Endodermal cell (in vitro differentiated cells): ENCODE results near the gene ATXN7L1. TPM values are rescaled to one million over a fixed set of nuclear protein-coding genes. Genes with fewer than 3 reads are reported as not detected.

ENCODE experiments used
- DNase-seq: peaks from one replicate; pipeline ENCODE4 v3.0.0-alpha.2; 2017
- H3K27ac ChIP-seq: 2 replicates; pipeline ENCODE4 v1.5.1; 2013; ENCODE audit warnings: mild to moderate bottlenecking, low read depth, low read length, moderate library complexity
- H3K27me3 ChIP-seq: 2 replicates; pipeline ENCODE4 v1.6.1; 2013; ENCODE audit warnings: mild to moderate bottlenecking, low read length, moderate library complexity; ENCODE audit not compliant: insufficient read depth, control insufficient read depth, poor library complexity, severe bottlenecking
- H3K36me3 ChIP-seq: 2 replicates; pipeline ENCODE4 v1.7.0; 2013; ENCODE audit warnings: mild to moderate bottlenecking, low read length, moderate library complexity; ENCODE audit not compliant: control insufficient read depth, insufficient read depth
- H3K4me1 ChIP-seq: one replicate; pipeline ENCODE4 v1.7.0; 2013; ENCODE audit warnings: low read length; ENCODE audit not compliant: control insufficient read depth, insufficient read depth
- H3K4me3 ChIP-seq: 2 replicates; pipeline ENCODE4 v1.5.1; 2013; ENCODE audit warnings: mild to moderate bottlenecking, low read length, moderate library complexity
- H3K9ac ChIP-seq: 2 replicates; pipeline ENCODE4 v1.6.1; 2013; ENCODE audit warnings: mild to moderate bottlenecking, low read length, moderate library complexity; ENCODE audit not compliant: poor library complexity, severe bottlenecking; ENCODE audit errors: extremely low read depth
- H3K9me3 ChIP-seq: 2 replicates; pipeline ENCODE4 v1.6.1; 2013; ENCODE audit warnings: mild to moderate bottlenecking, low read length, moderate library complexity; ENCODE audit not compliant: control insufficient read depth
- H3K27ac Mint-ChIP-seq: 2 replicates; pipeline ENCODE4 v1.8.0; 2020; ENCODE audit warnings: mixed read lengths
- H3K27me3 Mint-ChIP-seq: 2 replicates; pipeline ENCODE4 v1.8.0; 2021; ENCODE audit warnings: mild to moderate bottlenecking, mixed read lengths; ENCODE audit not compliant: insufficient read depth
- H3K36me3 Mint-ChIP-seq: 2 replicates; pipeline ENCODE4 v1.8.0; 2020; ENCODE audit warnings: low read depth, mixed read lengths
- H3K4me1 Mint-ChIP-seq: 2 replicates; pipeline ENCODE4 v1.8.0; 2020; ENCODE audit warnings: mixed read lengths
- H3K4me3 Mint-ChIP-seq: 2 replicates; pipeline ENCODE4 v1.8.0; 2020; ENCODE audit warnings: mild to moderate bottlenecking, moderate library complexity, mixed read lengths
- H3K9me3 Mint-ChIP-seq: 2 replicates; pipeline ENCODE4 v1.8.0; 2020; ENCODE audit warnings: mild to moderate bottlenecking, mixed read lengths
- WGBS, 2 experiments: methylation state at CpG; one replicate each; pipeline versions ENCODE4 v1.1.5 to v1.1.7; 2013; ENCODE audit warnings: missing lambda C conversion rate in 2 of 2, mixed read lengths in 1 of 2; ENCODE audit not compliant: insufficient coverage in 1 of 2, insufficient read length in 1 of 2; 5-methylcytosine and 5-hydroxymethylcytosine counted together
- total RNA-seq, 2 donors: library from RNA; stranded (reverse); fragmentation: NEBNext Ultra II Directional in 1 of 2; extraction: Animal tissue kit (Norgen Biotek cat#: 25700) in 1 of 2; gene quantifications; 2 replicates in 1 of 2; 3 replicates in 1 of 2; pipeline ENCODE4 v1.2.1, GENCODE V29; 2021
- TF ChIP-seq, protein P1 (sequence below): fragments of 200-600 bp; sonication (generic); conservative IDR thresholded peaks from 2 replicates; pipeline ENCODE4 v1.5.0; 2021; ENCODE audit warnings: antibody characterized with exemption, mild to moderate bottlenecking

Gene ATXN7L1
- total RNA-seq, 2 donors from 2014 or later = 16.9 to 30.4 TPM

DNA sequence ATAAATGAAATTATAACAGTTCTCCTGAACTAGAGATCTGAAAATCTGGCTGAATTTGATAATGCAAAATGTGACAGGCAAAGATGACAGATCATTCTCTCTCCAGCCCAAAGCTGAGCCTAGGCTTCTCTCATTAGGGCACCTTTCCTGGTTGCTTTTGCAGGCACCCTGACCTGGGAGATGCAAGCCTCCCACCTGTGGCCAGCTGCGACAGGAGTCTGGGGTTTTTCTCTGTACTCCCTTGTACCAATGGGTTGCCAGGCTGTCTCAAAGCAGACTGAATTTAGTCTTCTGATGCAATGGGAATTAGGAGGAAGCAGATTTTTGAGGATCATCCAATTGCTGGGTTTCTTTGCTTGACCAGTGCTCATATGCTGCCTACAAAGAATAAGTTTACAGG lies 210.1 kb downstream of the ATXN7L1 start:
- peaks cover 5% of the 10 kb centered on the region for H3K36me3 ChIP-seq
- H3K9ac ChIP-seq = no peak overlapping the region
- Mint-ChIP-seq H3K4me1 (peaks cover 39% of the 10 kb centered on the region), H3K4me3 (no peak overlapping the region), H3K36me3 (peaks cover 31% of the 10 kb centered on the region), H3K27me3 (no peaks in the 10 kb centered on the region), H3K9me3 (no peaks in the 10 kb centered on the region), H3K27ac (peak overlapping the region; percentile 98)
- DNase-seq = peak; percentile 66
- TF ChIP-seq, protein P1, sequence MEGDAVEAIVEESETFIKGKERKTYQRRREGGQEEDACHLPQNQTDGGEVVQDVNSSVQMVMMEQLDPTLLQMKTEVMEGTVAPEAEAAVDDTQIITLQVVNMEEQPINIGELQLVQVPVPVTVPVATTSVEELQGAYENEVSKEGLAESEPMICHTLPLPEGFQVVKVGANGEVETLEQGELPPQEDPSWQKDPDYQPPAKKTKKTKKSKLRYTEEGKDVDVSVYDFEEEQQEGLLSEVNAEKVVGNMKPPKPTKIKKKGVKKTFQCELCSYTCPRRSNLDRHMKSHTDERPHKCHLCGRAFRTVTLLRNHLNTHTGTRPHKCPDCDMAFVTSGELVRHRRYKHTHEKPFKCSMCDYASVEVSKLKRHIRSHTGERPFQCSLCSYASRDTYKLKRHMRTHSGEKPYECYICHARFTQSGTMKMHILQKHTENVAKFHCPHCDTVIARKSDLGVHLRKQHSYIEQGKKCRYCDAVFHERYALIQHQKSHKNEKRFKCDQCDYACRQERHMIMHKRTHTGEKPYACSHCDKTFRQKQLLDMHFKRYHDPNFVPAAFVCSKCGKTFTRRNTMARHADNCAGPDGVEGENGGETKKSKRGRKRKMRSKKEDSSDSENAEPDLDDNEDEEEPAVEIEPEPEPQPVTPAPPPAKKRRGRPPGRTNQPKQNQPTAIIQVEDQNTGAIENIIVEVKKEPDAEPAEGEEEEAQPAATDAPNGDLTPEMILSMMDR = no peak
- H3K4me1 ChIP-seq = peaks cover 17% of the 10 kb centered on the region
- H3K4me3 ChIP-seq = no peak overlapping the region
- no peak overlapping the region for H3K27ac ChIP-seq
- 62% methylated on average over 1 of the region's 1 CpG; no CpG with 5 or more reads in 1 of the 2 experiments for WGBS, 2 experiments
- no peaks in the 10 kb centered on the region for H3K27me3 ChIP-seq
- no peaks in the 10 kb centered on the region for H3K9me3 ChIP-seq

DNA sequence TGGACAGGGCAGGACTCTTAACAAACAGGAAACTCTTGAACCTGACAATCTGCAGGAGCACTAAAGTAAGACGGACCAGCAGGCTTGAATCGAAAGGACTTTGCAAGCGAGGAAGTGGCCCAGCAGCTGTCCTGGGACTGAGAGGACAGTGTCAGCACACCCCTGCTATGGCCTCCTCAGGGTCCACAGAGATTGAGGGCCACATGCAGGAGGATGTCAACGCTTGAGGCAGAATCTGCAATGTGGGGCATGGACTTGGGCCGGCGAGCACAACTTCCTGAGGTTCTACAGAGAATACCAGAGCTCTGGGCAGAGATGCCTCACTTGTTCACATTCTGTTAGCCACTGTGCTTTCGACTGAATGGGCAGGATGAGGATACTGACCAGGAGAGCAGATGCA lies 210.7 kb downstream of the ATXN7L1 start:
- H3K36me3 ChIP-seq = peaks cover 9% of the 10 kb centered on the region
- peak overlapping the region; percentile 74 for H3K27ac ChIP-seq
- H3K27me3 ChIP-seq = no peaks in the 10 kb centered on the region
- peaks cover 17% of the 10 kb centered on the region for H3K4me1 ChIP-seq
- peaks cover 37% of the 10 kb centered on the region for H3K36me3 Mint-ChIP-seq
- TF ChIP-seq, protein P1 = no peak
- H3K9ac ChIP-seq = peak overlapping the region; percentile 56
- H3K27me3 Mint-ChIP-seq = no peaks in the 10 kb centered on the region
- H3K4me3 ChIP-seq = peak overlapping the region; percentile 24
- H3K9me3 ChIP-seq = no peaks in the 10 kb centered on the region
- H3K9me3 Mint-ChIP-seq = no peaks in the 10 kb centered on the region
- H3K4me1 Mint-ChIP-seq = peaks cover 39% of the 10 kb centered on the region
- DNase-seq = peak; percentile 63
- peak overlapping the region; percentile 35 for H3K4me3 Mint-ChIP-seq
- 80 to 90% methylated on average over 3 to 7 of the region's 7 CpGs for WGBS, 2 experiments
- H3K27ac Mint-ChIP-seq = peak overlapping the region; percentile 98

DNA sequence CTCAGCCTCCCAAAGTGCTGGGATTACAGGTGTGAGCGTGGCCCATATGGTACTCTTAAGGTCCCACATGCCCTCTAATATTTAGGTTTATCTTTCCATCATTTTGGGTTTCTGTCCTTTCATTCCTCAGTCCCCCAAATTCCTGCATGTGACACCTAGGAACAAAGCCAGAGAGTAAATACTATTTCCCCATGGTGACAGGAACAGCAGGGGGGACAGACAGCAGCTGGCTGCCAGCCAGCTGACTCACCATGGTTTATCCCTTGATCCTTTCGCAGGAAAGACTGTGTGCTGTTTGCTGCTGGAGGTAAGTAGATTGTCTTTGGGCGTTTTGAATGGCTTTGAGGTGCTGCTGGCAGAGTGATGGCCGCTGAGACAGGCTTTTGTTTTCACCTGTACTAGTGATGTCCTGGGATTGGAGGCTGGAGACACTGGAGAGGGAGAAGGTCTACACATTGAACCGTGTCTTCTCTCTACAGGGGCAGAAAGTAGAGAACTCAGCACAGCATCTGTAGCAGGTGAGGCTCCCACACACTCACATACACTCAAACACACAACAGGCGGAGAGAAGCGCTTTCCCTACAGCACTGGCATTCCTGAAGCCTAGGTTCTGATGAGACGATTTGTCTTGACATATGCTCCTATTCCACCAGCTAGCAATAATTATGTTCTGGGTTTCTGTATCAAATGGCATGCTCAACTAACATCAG lies 211.4 kb downstream of the ATXN7L1 start:
- no peaks in the 10 kb centered on the region for H3K9me3 ChIP-seq
- H3K36me3 Mint-ChIP-seq = peaks cover 39% of the 10 kb centered on the region
- peak overlapping the region; percentile 35 for H3K4me3 Mint-ChIP-seq
- H3K36me3 ChIP-seq = peaks cover 9% of the 10 kb centered on the region
- H3K9ac ChIP-seq = peak overlapping the region; percentile 56
- H3K27ac Mint-ChIP-seq = peak overlapping the region; percentile 98
- 34 to 87% methylated on average over 4 to 8 of the region's 8 CpGs for WGBS, 2 experiments
- H3K9me3 Mint-ChIP-seq = no peaks in the 10 kb centered on the region
- peak; percentile 95 for DNase-seq
- peaks cover 39% of the 10 kb centered on the region for H3K4me1 Mint-ChIP-seq
- H3K4me1 ChIP-seq = peaks cover 17% of the 10 kb centered on the region
- TF ChIP-seq, protein P1 = no peak
- H3K27me3 ChIP-seq = no peaks in the 10 kb centered on the region
- peak overlapping the region; percentile 74 for H3K27ac ChIP-seq
- H3K27me3 Mint-ChIP-seq = no peaks in the 10 kb centered on the region
- H3K4me3 ChIP-seq = peak overlapping the region; percentile 24
